ENCODE results near the gene TAOK3. TPM values are rescaled to one million over a fixed set of nuclear protein-coding genes. Genes with fewer than 3 reads are reported as not detected.
A peak's percentile ranks its signal among the peaks of the same experiment; 100 is the strongest.

Gene TAOK3
- total and polyA plus RNA-seq, 2 of the 4 experiments (the other 2 are of a cell fraction), result 26.3 to 54.5 TPM

DNA sequence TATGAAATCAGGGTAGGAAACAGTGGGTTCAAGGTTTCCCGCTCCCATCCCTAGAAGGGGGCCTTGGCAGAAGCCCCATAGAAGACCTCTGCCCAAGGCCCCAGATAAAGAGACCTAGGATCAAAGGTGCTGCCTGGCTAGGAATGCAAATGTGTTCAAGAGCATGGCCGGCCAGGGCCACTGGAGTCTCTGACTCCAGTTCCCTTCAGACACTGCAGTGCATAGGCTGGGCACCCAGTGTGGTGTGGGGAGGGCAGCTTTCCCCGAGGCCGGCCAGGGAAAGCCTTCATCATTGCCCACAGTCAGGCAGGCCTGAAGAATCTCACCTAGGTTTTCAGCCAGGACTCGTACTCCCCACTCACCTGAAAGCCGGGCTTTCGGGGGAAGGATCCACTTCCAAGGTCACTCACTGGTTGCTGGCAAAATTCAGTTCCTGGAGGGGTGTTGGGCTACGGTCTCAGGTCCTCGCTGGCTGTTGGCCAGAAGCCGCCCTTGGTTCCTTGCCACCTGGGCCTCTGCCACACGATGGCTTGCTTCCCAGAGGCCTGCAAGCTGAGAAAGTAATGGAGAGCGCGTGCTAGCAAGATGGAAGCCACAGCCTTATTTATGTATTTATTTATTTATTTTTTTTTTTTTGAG lies 246.5 kb downstream of the TAOK3 start:
- CTCF ChIA-PET, result interaction anchor here (0.7 kb wide), 1 partner anchor 16 kb away, joined by 5 read pairs; no protein-coding TSS in a partner anchor
- no peak overlapping the region for H4K5ac ChIP-seq (ENCODE audit: low read depth, low read length)
- H3K56ac ChIP-seq (ENCODE audit: extremely low read depth, insufficient read depth, low read length), result no peak overlapping the region
- DNase-seq (no peak), ATAC-seq (ENCODE audit: low read depth) (no peak)
- no peak overlapping the region for H3K9ac ChIP-seq (ENCODE audit: low read depth, low read length)
- dilution Hi-C loops (cut with HindIII; ENCODE audit: low sequenced_read_pairs, unreplicated experiment) (no loop called here), intact Hi-C loops (cut with micrococcal nuclease) (no loop called here), in situ Hi-C loops (cut with MboI; ENCODE audit: low sequenced_read_pairs) (loop anchor here (25.0 kb wide), 1 partner anchor 264 kb away; no protein-coding TSS in a partner anchor)
- H3K9me1 ChIP-seq (ENCODE audit: insufficient read depth, low read length), result no peaks in the 10 kb centered on the region
- H2BK15ac ChIP-seq (ENCODE audit: low read depth, low read length), result no peak overlapping the region
- H3K79me1 ChIP-seq (ENCODE audit: low read depth in 1 of 2, low read length in 2 of 2), result no peaks in the 10 kb centered on the region
- no peaks in the 10 kb centered on the region for H3K36me3 ChIP-seq (ENCODE audit: control insufficient read depth, insufficient read depth, low read length)
- POLR2A ChIA-PET (ENCODE audit: unreplicated experiment), result no interaction called here
- H3K27ac ChIP-seq (ENCODE audit: insufficient read depth, low read length), result no peak overlapping the region
- H4K91ac ChIP-seq (ENCODE audit: insufficient read depth, low read depth, low read length), result no peak overlapping the region
- H2BK5ac ChIP-seq (ENCODE audit: low read depth, low read length, poor library complexity, severe bottlenecking), result no peak overlapping the region
- no peak overlapping the region for H2BK120ac ChIP-seq (ENCODE audit: low read depth, low read length)
- H4K20me1 ChIP-seq (ENCODE audit: insufficient read depth, low read length), result no peaks in the 10 kb centered on the region
- H2AFZ ChIP-seq (replicated peaks; ENCODE audit: low read length, poor library complexity), result peak overlapping the region; percentile 21
- H3K18ac ChIP-seq (ENCODE audit: low read depth, low read length), result no peak overlapping the region
- no peak overlapping the region for H2AK5ac ChIP-seq (ENCODE audit: low read depth, low read length)
- no CpG with 5 or more reads among the region's 13 CpGs for WGBS, 2 experiments (ENCODE audit: extremely low coverage in 2 of 2, insufficient read length in 1 of 2)
- H3K4me3 ChIP-seq (ENCODE audit: insufficient read depth, low read depth, low read length), result no peak overlapping the region
- no peak overlapping the region for H2AK9ac ChIP-seq (replicated peaks; ENCODE audit: low read depth, low read length, poor library complexity)
- no peak overlapping the region for H3K23ac ChIP-seq (ENCODE audit: low read depth, low read length)
- H3K4me1 ChIP-seq (ENCODE audit: control insufficient read depth, insufficient read depth, low read length), result no peaks in the 10 kb centered on the region
- TF ChIP-seq MAFK (IDR thresholded peaks at IDR 0.05; ENCODE audit: low read depth, low read length) (no peak), RFX5 (IDR thresholded peaks at IDR 0.05; ENCODE audit: low read depth, low read length) (no peak), MXI1 (IDR thresholded peaks at IDR 0.05; ENCODE audit: borderline replicate concordance, low read depth, low read length) (no peak)
- H3K27me3 ChIP-seq (ENCODE audit: control insufficient read depth, insufficient read depth, low read length), result no peaks in the 10 kb centered on the region
- no peak overlapping the region for H2BK20ac ChIP-seq (ENCODE audit: low read depth, low read length)
- H4K8ac ChIP-seq (ENCODE audit: low read depth in 2 of 2, low read length in 2 of 2), result no peak overlapping the region
- no TSS peak for BruUV-seq (replicated peaks)
- no peak overlapping the region for H3K4ac ChIP-seq (ENCODE audit: low read depth, low read length)
- no peak overlapping the region for H3K4me2 ChIP-seq (ENCODE audit: low read depth, low read length)
- no peaks in the 10 kb centered on the region for H3K9me3 ChIP-seq (ENCODE audit: control insufficient read depth, insufficient read depth, low read length)
- no peak overlapping the region for H3K14ac ChIP-seq (replicated peaks; ENCODE audit: low read depth, low read length)
